Stimulated activated CD4-positive, alpha-beta T cell treated with anti-CD3 and anti-CD28 coated beads, Interleukin-4, amount 100 ng/mL, for 48 hours (primary cell): ENCODE measurements around the gene DOLPP1.
A peak's percentile ranks its signal among the peaks of the same experiment; 100 is the strongest.
"Not testable (repeated sequence)": the region's sequence is repeated elsewhere in the genome, so short reads cannot be mapped to it uniquely, and the experiment has no call there.

ENCODE experiments used
- DNase-seq, 2 donors: peaks; one replicate each; pipeline ENCODE4 v3.0.0-alpha.2; 2020; ENCODE audit warnings: low read depth in 2 of 2

Gene DOLPP1, protein sequence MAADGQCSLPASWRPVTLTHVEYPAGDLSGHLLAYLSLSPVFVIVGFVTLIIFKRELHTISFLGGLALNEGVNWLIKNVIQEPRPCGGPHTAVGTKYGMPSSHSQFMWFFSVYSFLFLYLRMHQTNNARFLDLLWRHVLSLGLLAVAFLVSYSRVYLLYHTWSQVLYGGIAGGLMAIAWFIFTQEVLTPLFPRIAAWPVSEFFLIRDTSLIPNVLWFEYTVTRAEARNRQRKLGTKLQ

GRCh38 chr9:129080601-129081387 is at the start of gene DOLPP1:
DOLPP1 (plus strand) TSS chr9:129081111; CDS start chr9:129081132, 21 bp downstream.
- DNase-seq, result peak; percentile 98 to 99

GRCh38 chr9:129031514-129031913 is 49.4 kb upstream of the DOLPP1 start:
- DNase-seq, result no peak

GRCh38 chr9:129032541-129033159 is 48.3 kb upstream of the DOLPP1 start:
- no peak for DNase-seq

- no peak for DNase-seq
These were observed 47.7 kb upstream of the DOLPP1 start for GRCh38 chr9:129033216-129033615.

GRCh38 chr9:129035838-129036237 is 45.1 kb upstream of the DOLPP1 start:
- DNase-seq, result not testable (repeated sequence)

- DNase-seq, result peak; percentile 83 to 93
These were observed 44.5 kb upstream of the DOLPP1 start, which contains the start of gene MIGA2 for GRCh38 chr9:129036241-129036922. MIGA2 (plus strand) TSS chr9:129036626; CDS start chr9:129040595, 3,969 bp downstream.

GRCh38 chr9:129036923-129037766 is 43.8 kb upstream of the DOLPP1 start:
- DNase-seq, result no peak

- no peak for DNase-seq
These were observed 43.2 kb upstream of the DOLPP1 start for GRCh38 chr9:129037767-129038098.

- no peak for DNase-seq
These were observed 42.6 kb upstream of the DOLPP1 start for GRCh38 chr9:129038109-129038852.

- no peak for DNase-seq
These were observed 40.7 kb upstream of the DOLPP1 start for GRCh38 chr9:129040113-129040643.

DNA sequence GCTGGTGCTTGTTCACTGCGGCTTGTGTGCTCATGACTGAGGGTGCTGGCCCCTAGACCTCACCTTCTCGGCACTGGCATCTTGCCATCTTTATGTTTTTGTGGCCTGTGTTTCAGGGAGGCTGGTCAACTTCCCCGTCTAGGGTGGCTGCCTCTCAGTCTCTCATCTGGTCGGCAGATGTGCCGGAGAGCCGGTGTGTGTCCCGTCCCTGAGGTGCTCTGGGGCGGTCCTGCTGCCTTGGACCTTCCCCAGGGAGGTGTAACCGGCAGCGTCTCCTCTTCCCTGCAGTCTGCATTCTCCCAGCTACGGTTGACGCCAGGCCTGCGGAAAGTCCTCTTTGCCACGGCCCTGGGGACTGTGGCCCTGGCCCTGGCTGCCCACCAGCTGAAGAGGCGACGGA is 38.9 kb upstream of the DOLPP1 start:
- no peak for DNase-seq

DNA sequence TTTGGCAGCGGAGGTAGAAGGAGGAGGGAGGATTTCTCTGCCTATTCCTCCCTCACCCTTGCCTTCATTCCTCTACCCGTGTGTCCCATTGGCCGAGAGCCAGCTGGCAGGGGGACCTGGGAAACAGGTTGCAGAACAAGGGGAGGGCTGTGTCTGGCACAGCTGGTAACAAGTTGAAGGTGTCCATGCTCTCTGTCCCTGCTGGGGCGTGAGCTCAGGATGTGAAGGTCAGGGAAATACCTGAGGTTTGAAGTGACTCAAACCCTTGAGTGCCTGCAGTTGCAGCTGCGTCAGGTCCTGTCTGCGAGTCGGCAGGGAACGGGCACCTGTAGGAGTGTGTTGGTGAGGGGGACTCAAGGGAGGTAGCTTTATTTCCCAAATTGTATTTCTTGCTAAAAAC is 28.3 kb upstream of the DOLPP1 start:
- no peak for DNase-seq

GRCh38 chr9:129053020-129053419 is 27.9 kb upstream of the DOLPP1 start:
- DNase-seq, result no peak

- no peak for DNase-seq
These were observed 26.6 kb upstream of the DOLPP1 start for GRCh38 chr9:129054163-129054851.

- no peak for DNase-seq
These were observed 21.7 kb upstream of the DOLPP1 start for GRCh38 chr9:129058965-129059795.

- no peak for DNase-seq
These were observed 20.8 kb upstream of the DOLPP1 start for GRCh38 chr9:129059796-129060785.

- no peak for DNase-seq
These were observed 19.9 kb upstream of the DOLPP1 start for GRCh38 chr9:129060991-129061390.

- no peak for DNase-seq
These were observed 17.9 kb upstream of the DOLPP1 start for GRCh38 chr9:129063061-129063460.
